Spleen (tissue), 3 donors: ENCODE results near the gene OR1B1.

Experiments used
- POLR2A ChIP-seq, 3 donors: fragments of 450-650 bp; IDR thresholded peaks; one replicate each; pipeline ENCODE4 v1.5.1; 2017; ENCODE audit warnings: antibody characterized with exemption in 3 of 3, mild to moderate bottlenecking in 1 of 3
- POLR2AphosphoS5 ChIP-seq, 3 donors: sonication (generic); formaldehyde crosslinking; IDR thresholded peaks; one replicate each; pipeline ENCODE4 v1.5.1; 2017; ENCODE audit warnings: antibody characterized with exemption in 3 of 3

GRCh38 chr9:122695696-122696095 is 38.3 kb upstream of the OR1B1 start:
- no peak for TF ChIP-seq POLR2AphosphoS5 (IDR thresholded peaks at IDR 0.05)
- no peak for TF ChIP-seq POLR2A (IDR thresholded peaks at IDR 0.05)
